Mononuclear cell (primary cell): ENCODE results near the gene RETREG3. TPM values are rescaled to one million over a fixed set of nuclear protein-coding genes. Genes with fewer than 3 reads are reported as not detected.
"Not testable (repeated sequence)": the region's sequence is repeated elsewhere in the genome, so short reads cannot be mapped to it uniquely, and the experiment has no call there.

Experiments used
- H3K27me3 ChIP-seq: 2 replicates; pipeline ENCODE4 v1.6.0; 2011; ENCODE audit warnings: low read length, control low read depth; ENCODE audit not compliant: insufficient read depth
- H3K4me1 ChIP-seq: 2 replicates; pipeline ENCODE4 v1.5.1; 2011; ENCODE audit warnings: mild to moderate bottlenecking, low read length, control low read depth; ENCODE audit not compliant: insufficient read depth
- H3K4me3 ChIP-seq: 2 replicates; pipeline ENCODE4 v1.5.1; 2011; ENCODE audit warnings: mild to moderate bottlenecking, low read length, moderate library complexity
- H3K9me3 ChIP-seq: 2 replicates; pipeline ENCODE4 v1.5.1; 2011; ENCODE audit warnings: low read depth, mild to moderate bottlenecking, control low read depth, low read length
- total RNA-seq: library from RNA; depleted of rRNA; stranded (reverse); fragments of >200 nt; gene quantifications from one replicate; pipeline ENCODE4 v1.2.3, GENCODE V29; 2012

Gene RETREG3
- total RNA-seq, 1 donor = 34.7 TPM

GRCh38 chr17:42623271-42623670, 14.1 kb upstream of the RETREG3 start:
- Histone ChIP-seq H3K4me3 (no peak overlapping the region), H3K27me3 (no peaks in the 10 kb centered on the region), H3K4me1 (no peaks in the 10 kb centered on the region), H3K9me3 (no peaks in the 10 kb centered on the region)

GRCh38 chr17:42621987-42622386, 12.8 kb upstream of the RETREG3 start:
- not testable (repeated sequence) for H3K4me1 ChIP-seq, H3K9me3 ChIP-seq, H3K4me3 ChIP-seq, H3K27me3 ChIP-seq

- H3K4me1 ChIP-seq = no peaks in the 10 kb centered on the region
- H3K27me3 ChIP-seq = no peaks in the 10 kb centered on the region
- no peak overlapping the region for H3K4me3 ChIP-seq
- no peaks in the 10 kb centered on the region for H3K9me3 ChIP-seq
These were observed 9.4 kb upstream of the RETREG3 start for GRCh38 chr17:42618442-42619150.

GRCh38 chr17:42617956-42618431, 8.8 kb upstream of the RETREG3 start:
- Histone ChIP-seq H3K4me1 (no peaks in the 10 kb centered on the region), H3K9me3 (no peaks in the 10 kb centered on the region), H3K4me3 (no peak overlapping the region), H3K27me3 (no peaks in the 10 kb centered on the region)

GRCh38 chr17:42613699-42614295, 4.6 kb upstream of the RETREG3 start:
- Histone ChIP-seq H3K4me1 (peaks cover 8% of the 10 kb centered on the region), H3K4me3 (no peak overlapping the region), H3K9me3 (no peaks in the 10 kb centered on the region), H3K27me3 (no peaks in the 10 kb centered on the region)

- no peaks in the 10 kb centered on the region for H3K27me3 ChIP-seq
- H3K9me3 ChIP-seq = no peaks in the 10 kb centered on the region
- H3K4me3 ChIP-seq = no peak overlapping the region
- peaks cover 22% of the 10 kb centered on the region for H3K4me1 ChIP-seq
These were observed 2.8 kb upstream of the RETREG3 start for GRCh38 chr17:42612013-42612412.

GRCh38 chr17:42609814-42610801, 934 bp upstream of the RETREG3 start:
- peaks cover 39% of the 10 kb centered on the region for H3K4me1 ChIP-seq
- H3K9me3 ChIP-seq, H3K27me3 ChIP-seq: not testable (repeated sequence)
- H3K4me3 ChIP-seq = peak overlapping the region; percentile 92

GRCh38 chr17:42608305-42609181, 631 bp downstream of the RETREG3 start:
- Histone ChIP-seq H3K4me1 (peaks cover 44% of the 10 kb centered on the region), H3K4me3 (peak overlapping the region; percentile 92)

GRCh38 chr17:42607769-42608168, 1.4 kb downstream of the RETREG3 start:
- peak overlapping the region; percentile 92 for H3K4me3 ChIP-seq
- H3K9me3 ChIP-seq = no peaks in the 10 kb centered on the region
- peaks cover 44% of the 10 kb centered on the region for H3K4me1 ChIP-seq
- no peaks in the 10 kb centered on the region for H3K27me3 ChIP-seq

More at GRCh38 chr17:42608305-42609181, 631 bp downstream of the RETREG3 start:
- Histone ChIP-seq H3K9me3 (no peaks in the 10 kb centered on the region), H3K27me3 (no peaks in the 10 kb centered on the region)

- H3K27me3 ChIP-seq = no peaks in the 10 kb centered on the region
- no peaks in the 10 kb centered on the region for H3K9me3 ChIP-seq
- peaks cover 42% of the 10 kb centered on the region for H3K4me1 ChIP-seq
- H3K4me3 ChIP-seq = no peak overlapping the region
These were observed 5.9 kb downstream of the RETREG3 start for GRCh38 chr17:42603318-42603717.

GRCh38 chr17:42598905-42599304, 10.3 kb downstream of the RETREG3 start:
- Histone ChIP-seq H3K27me3 (no peaks in the 10 kb centered on the region), H3K4me3 (no peak overlapping the region), H3K4me1 (peaks cover 7% of the 10 kb centered on the region), H3K9me3 (no peaks in the 10 kb centered on the region)

- H3K9me3 ChIP-seq = no peaks in the 10 kb centered on the region
- H3K4me3 ChIP-seq = no peak overlapping the region
- no peaks in the 10 kb centered on the region for H3K27me3 ChIP-seq
- H3K4me1 ChIP-seq = peaks cover 7% of the 10 kb centered on the region
These were observed 12.8 kb downstream of the RETREG3 start for GRCh38 chr17:42596386-42596785.

- Histone ChIP-seq H3K4me1 (no peaks in the 10 kb centered on the region), H3K9me3 (no peaks in the 10 kb centered on the region), H3K27me3 (no peaks in the 10 kb centered on the region), H3K4me3 (no peak overlapping the region)
These were observed 17.8 kb downstream of the RETREG3 start for GRCh38 chr17:42591411-42591810.

GRCh38 chr17:42590886-42591285, 18.3 kb downstream of the RETREG3 start:
- H3K9me3 ChIP-seq = no peaks in the 10 kb centered on the region
- no peak overlapping the region for H3K4me3 ChIP-seq
- no peaks in the 10 kb centered on the region for H3K27me3 ChIP-seq
- peaks cover 2% of the 10 kb centered on the region for H3K4me1 ChIP-seq
